GM19023 (cell line): ENCODE data around the gene MARCHF9.
"Not testable (repeated sequence)": the region's sequence is repeated elsewhere in the genome, so short reads cannot be mapped to it uniquely, and the experiment has no call there.

Experiments
- ATAC-seq: cut with Tn5 transposase; IDR thresholded peaks from one replicate; pipeline ENCODE4 v1.9.1; 2021; ENCODE audit warnings: mild to moderate bottlenecking, moderate library complexity; ENCODE audit not compliant: unreplicated experiment

Gene MARCHF9, protein sequence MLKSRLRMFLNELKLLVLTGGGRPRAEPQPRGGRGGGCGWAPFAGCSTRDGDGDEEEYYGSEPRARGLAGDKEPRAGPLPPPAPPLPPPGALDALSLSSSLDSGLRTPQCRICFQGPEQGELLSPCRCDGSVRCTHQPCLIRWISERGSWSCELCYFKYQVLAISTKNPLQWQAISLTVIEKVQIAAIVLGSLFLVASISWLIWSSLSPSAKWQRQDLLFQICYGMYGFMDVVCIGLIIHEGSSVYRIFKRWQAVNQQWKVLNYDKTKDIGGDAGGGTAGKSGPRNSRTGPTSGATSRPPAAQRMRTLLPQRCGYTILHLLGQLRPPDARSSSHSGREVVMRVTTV

DNA sequence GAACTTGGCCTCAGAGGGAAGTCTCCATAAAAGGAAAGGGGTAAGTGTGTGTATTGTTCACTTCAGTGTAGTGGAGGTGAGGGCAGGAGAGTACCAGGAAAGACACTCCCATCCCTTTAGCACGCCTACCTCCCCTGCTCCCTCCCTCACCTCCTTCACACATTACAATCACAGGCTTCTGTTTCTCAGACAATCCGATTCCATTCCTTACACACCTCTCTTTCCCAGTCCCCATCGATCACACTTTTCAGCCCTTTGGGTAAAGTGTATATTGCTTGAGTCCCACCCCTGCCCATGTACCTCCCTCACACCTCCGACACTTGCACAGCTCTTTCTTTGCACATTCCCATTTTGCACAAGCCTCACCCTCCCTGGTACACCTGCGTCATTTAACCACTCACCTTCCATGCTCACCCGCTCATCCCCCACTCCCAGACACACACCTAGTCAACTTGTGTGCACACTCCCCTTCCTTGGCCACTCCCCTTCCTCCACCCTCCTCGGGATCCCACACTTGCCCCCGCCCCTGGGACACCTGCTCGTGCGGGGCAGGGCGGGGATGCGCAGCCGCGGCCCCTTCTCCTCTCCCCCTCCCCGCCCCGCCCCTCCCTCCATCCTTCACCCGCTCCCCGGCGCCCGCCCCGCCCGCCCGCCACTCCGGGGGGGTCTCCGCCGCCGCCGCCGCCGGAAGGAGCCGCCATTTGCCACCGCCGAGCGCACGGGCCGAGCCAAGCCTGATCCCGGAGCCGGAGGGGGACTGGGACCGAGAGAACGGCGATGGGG lies at the start of gene MARCHF9:
Gene MARCHF9, plus strand, starts transcription at position 693 of the 783 bp plus-strand sequence. CDS start 426 bp downstream, outside the sequence.
- peak; percentile 37 for ATAC-seq

GRCh38 chr12:57707250-57707649 lies 47.7 kb upstream of the MARCHF9 start:
- no peak for ATAC-seq

DNA sequence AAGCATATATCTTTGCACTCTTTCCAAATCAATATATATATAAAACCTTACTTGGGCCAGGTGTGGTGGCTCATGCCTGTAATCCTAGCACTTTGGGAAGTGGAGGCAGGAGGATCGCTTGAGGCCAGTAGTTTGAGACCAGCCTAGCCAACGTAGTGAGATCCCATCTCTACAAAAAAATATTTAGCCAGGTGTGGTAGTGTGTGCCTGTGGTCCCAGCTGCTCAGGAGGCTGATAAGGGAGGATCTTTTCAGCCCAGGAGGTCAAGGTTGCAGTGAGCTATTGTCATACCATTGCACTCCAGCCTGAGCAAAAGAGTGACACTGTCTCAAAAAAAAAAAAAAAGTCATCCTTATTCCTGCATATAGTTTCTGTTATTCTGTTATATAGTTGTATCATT lies 46.6 kb upstream of the MARCHF9 start:
- ATAC-seq, result no peak

DNA sequence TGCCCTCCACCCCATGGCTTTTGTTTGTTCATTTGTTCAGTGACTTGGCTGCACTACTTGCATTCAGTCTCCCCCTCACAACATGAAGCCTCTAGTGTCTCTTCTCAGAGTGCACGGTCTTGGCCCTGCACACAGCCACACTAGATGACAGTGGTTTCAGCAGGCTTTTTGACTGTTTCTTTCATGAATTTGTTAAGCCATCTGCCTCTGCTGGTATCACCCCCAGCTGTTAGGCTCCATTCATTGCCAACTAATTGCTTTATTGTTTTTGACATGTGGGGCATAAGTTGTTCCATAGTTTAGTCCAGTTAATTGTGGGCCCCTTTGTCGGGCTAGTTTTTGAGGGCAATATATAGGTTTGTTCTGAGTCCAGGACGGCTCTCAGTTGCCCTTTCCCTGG lies 42.2 kb upstream of the MARCHF9 start:
- ATAC-seq, result no peak

GRCh38 chr12:57713209-57713608 lies 41.7 kb upstream of the MARCHF9 start:
- ATAC-seq, result no peak

DNA sequence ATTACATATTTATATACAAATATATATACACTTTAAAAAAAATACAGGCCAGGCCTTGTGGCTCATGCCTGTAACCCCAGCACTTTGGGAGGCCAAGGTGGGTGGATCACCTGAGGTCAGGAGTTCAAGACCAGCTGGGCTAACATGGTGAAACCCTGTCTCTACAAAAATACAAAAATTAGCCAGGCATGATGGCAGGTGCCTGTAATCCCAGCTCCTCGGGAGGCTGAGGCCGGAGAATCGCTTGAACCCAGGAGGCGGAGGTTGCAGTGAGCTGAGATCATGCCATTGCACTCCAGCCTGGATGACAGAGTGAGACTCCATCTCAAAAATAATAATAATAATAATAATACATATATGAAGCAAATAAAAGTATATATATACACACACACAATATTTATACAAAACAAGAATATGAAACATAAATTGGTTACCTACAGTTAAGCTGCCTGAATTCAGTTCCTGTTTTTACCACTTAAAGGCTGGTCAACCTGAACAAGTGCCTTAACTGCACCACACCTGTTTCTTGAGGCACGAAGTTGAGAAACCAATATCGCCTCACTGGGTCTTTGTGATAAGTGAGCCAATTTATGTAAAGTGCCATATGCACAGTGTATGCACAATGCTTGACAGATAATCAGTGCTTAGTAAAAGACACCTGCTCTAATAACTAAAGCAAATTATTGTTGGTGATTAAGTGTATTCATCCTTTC lies 39.7 kb upstream of the MARCHF9 start:
- ATAC-seq, result not testable (repeated sequence)

GRCh38 chr12:57715786-57716185 lies 39.1 kb upstream of the MARCHF9 start:
- ATAC-seq, result no peak

DNA sequence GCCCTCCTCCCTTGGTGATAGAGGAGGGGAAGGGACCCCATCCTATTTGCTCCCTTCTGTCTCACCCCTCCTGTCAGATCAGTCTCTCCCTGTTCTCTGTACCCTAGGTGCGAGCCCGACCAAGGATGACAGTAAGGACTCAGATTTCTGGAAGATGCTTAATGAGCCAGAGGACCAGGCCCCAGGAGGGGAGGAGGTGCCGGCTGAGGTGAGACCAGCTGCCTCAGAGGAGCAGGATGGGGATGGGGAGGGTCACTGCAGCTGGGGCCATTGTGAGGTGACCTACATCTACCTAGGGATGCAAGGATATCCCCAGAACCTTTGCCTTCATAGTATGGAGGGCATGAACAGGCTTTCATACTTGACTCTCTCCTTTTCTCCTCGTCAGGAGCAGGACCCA lies 38.6 kb upstream of the MARCHF9 start:
- ATAC-seq, result no peak

DNA sequence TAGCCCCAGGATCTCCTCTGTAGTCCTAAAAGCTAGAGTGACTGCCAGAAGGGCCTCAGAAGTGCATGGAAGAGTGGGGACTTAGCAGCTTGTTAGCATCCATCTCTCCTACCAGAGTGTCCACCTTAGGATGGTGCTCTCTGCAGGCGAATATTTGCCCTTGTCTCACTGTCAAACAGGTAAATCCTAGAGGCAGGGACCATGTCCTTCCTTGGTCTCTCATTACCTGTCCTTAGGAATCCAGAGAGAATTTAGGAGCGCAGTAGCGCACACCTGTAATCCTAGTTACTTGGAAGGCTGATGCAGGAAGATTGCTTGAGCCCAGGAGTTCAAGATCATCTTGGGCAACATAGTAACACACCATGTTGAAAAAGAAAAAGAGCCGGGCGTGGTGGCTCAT lies 37.8 kb upstream of the MARCHF9 start:
- ATAC-seq, result no peak

GRCh38 chr12:57717846-57718640 lies 36.9 kb upstream of the MARCHF9 start:
- ATAC-seq, result no peak

DNA sequence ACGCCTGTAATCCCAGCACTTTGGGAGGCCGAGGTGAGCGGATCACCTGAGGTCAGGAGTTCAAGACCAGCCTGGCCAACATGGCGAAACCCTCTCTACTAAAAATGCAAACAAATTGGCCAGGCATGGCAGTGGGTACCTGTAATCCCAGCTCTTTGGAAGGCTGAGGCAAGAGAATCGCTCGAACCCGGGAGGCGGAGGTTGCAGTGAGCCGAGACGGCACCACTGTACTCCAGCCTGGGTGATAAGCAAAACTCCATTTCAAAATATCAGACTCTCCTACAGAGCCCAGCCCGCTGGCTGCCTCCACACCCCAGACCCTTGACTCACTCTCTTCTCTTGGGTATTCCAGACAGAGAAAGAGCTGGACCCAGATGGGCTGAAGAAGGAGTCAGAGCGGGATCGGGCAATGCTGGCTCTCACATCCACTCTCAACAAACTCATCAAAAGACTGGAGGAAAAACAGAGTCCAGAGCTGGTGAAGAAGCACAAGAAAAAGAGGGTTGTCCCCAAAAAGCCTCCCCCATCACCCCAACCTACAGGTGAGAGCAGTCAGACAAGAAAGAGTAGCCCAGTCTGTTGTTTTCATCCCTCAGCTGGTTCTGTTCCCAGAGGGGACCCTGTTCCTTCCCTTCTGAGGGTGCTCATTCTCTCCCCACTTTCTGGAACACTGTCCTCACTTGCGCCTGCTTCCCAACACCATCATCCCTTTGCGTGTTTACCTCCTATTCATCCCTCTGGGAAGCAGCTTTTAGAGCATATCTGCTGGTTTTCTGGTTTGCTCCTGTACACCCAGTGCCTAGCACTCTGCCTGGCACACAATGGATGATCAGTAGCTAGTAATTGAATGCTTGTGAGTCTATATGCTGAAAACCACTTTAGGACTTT lies 36.0 kb upstream of the MARCHF9 start:
- no peak for ATAC-seq

DNA sequence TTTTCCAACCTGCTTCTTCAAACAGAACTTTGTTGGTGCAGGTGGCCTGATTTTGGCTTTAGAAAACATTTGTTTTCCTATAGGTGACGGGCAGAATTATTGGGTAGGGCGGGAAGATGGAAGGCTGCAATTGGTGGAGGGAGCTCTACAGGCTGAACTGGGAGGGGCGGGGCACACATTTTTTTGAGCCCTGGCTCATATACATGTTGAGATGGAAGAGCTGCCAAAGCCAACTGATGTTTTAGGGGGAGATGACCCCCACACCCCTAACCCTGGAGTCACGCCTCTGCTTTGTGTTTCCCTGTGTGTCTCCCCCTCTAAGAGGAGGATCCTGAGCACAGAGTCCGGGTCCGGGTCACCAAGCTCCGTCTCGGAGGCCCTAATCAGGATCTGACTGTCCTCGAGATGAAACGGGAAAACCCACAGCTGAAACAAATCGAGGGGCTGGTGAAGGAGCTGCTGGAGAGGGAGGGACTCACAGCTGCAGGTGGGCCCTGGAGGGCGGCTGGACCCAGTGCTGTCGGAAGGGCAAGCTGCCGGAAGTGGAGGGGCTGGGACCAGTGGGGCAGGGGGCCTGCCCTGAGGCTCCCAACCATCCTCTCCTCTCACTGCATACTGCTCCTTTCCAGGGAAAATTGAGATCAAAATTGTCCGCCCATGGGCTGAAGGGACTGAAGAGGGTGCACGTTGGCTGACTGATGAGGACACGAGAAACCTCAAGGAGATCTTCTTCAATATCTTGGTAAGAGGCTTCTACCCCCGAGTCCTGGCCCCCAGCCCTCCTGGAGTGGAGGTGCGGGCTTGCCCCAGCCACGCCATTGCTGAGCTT lies 34.9 kb upstream of the MARCHF9 start:
- no peak for ATAC-seq

- no peak for ATAC-seq
Measured at GRCh38 chr12:57720606-57721595, 34.0 kb upstream of the MARCHF9 start.

GRCh38 chr12:57721846-57722608 lies 32.9 kb upstream of the MARCHF9 start:
- ATAC-seq, result not testable (repeated sequence)

DNA sequence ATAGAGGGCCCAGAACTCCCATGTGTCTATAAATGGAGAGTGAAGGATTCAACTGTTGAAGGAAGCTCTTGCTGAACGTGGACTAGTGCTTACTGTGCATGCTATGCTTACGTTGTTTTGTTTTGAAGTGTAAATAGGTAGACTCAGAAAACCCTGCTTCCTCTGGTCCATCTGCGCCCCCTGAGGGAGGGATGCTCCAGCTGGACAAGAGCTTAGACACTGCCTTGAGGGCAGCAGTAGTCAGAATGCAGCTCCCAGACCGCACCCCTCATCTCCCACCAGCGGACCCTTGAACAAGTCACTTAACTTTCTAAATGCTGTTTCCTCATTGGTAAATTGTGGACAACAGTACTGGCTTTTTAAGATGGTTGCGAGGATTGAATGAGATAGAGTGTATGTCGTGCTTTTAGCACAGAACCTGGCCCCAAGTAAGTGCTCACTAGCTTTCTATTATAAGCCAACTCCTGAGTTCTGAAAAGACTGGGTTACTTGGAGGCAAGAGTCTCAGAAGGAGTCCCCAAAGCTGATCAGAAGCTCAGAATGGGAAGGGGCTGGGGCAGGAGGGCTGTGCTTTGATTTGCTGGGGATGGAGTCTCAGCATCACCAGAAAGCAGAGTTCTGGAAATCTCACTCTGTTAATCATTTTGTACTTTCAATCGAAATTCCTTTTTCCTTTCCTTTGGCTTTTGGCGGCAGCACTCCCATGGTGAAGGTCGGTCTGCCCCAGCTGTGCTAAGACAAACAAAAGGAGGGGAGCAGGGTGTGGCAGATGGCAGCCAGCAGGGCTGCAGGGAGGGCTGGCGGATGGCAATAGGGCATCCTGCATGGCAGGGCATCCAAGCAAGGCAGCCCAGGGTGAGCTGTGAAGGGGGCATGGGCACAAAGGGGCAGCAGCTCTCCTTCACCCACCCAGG lies 31.9 kb upstream of the MARCHF9 start:
- no peak for ATAC-seq

DNA sequence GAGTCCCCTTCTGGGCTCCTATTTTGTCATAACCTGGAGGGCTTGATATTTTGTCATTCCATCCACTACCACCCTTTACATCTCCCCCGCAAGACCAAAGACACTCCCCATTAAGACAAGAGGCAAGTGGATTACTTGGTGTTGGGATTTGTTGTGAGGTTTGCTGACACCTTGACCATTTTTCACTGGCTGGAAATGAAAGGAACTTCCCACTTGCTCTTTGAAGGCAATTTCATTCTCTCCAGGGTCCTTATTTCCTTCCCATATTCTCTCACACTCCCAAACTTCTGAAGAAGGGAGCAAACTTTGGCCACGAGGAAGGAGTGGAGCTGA lies 31.3 kb upstream of the MARCHF9 start:
- no peak for ATAC-seq
